GM23338 (cell line): ENCODE measurements around the gene B4GALNT1.

Experiments
- NANOG ChIP-seq: IDR thresholded peaks from 2 replicates; pipeline ENCODE4 v1.6.1; 2016; ENCODE audit warnings: antibody characterized with exemption, borderline replicate concordance
- POLR2AphosphoS5 ChIP-seq: IDR thresholded peaks from 2 replicates; pipeline ENCODE4 v1.6.1; 2016; ENCODE audit warnings: antibody characterized with exemption, low read depth
- TF ChIP-seq, protein P1 (sequence below), 2 experiments: fragments of 200-600 bp in 1 of 2; sonication (generic) in 1 of 2; conservative IDR thresholded peaks; 2 replicates each; pipeline versions ENCODE4 v1.5.1 to v1.6.1; 2016 to 2017; ENCODE audit warnings: antibody characterized with exemption in 2 of 2, low read depth in 2 of 2, mild to moderate bottlenecking in 2 of 2, moderate library complexity in 1 of 2
- TF ChIP-seq, protein P2 (sequence below): IDR thresholded peaks from one replicate; pipeline ENCODE4 v1.6.1; 2018; ENCODE audit warnings: antibody characterized with exemption; ENCODE audit not compliant: unreplicated experiment

DNA sequence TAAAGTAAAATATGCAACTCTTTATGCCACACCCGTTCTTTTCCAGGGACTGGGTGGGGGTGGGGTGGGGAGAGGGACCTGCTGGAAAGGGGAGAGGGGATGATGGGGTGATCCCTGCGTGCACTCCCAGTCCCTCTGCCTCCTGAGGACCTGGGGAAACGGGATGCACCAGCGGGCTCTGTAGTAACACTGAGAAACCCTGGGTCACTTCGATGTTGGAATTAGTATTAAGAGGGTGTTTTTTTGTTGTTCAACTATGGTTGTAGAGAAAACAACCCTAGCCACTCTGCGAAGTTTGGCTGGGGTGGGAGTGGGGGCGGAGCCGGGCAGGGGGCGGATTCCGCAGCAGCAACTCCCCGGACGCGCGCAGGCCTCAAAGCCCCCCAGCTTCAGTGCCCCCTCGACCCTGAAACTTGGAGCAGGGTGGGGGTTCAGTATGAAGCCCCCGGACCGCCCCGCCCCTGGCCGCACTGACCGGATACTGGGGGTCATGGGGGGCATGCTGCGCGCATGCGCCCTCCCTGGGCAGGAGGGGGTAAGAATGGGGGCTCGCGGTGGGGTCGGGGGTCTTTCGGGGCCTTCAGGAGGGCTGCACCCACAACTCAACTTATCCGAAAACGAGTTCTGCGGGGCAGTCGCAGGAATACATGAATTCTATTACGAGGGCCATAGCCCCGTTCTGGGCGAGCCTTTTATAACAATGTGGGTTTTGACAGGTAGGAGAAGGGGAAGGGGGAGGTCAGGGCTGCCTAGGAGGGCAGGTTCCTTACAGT, 23.0 kb downstream of the B4GALNT1 start:
- TF ChIP-seq POLR2AphosphoS5 (no peak), NANOG (no peak)
- TF ChIP-seq, protein P1, sequence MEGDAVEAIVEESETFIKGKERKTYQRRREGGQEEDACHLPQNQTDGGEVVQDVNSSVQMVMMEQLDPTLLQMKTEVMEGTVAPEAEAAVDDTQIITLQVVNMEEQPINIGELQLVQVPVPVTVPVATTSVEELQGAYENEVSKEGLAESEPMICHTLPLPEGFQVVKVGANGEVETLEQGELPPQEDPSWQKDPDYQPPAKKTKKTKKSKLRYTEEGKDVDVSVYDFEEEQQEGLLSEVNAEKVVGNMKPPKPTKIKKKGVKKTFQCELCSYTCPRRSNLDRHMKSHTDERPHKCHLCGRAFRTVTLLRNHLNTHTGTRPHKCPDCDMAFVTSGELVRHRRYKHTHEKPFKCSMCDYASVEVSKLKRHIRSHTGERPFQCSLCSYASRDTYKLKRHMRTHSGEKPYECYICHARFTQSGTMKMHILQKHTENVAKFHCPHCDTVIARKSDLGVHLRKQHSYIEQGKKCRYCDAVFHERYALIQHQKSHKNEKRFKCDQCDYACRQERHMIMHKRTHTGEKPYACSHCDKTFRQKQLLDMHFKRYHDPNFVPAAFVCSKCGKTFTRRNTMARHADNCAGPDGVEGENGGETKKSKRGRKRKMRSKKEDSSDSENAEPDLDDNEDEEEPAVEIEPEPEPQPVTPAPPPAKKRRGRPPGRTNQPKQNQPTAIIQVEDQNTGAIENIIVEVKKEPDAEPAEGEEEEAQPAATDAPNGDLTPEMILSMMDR (conservative IDR thresholded peaks at IDR 0.05; ENCODE audit: low read depth in 2 of 2), result no peak
- TF ChIP-seq, protein P2, sequence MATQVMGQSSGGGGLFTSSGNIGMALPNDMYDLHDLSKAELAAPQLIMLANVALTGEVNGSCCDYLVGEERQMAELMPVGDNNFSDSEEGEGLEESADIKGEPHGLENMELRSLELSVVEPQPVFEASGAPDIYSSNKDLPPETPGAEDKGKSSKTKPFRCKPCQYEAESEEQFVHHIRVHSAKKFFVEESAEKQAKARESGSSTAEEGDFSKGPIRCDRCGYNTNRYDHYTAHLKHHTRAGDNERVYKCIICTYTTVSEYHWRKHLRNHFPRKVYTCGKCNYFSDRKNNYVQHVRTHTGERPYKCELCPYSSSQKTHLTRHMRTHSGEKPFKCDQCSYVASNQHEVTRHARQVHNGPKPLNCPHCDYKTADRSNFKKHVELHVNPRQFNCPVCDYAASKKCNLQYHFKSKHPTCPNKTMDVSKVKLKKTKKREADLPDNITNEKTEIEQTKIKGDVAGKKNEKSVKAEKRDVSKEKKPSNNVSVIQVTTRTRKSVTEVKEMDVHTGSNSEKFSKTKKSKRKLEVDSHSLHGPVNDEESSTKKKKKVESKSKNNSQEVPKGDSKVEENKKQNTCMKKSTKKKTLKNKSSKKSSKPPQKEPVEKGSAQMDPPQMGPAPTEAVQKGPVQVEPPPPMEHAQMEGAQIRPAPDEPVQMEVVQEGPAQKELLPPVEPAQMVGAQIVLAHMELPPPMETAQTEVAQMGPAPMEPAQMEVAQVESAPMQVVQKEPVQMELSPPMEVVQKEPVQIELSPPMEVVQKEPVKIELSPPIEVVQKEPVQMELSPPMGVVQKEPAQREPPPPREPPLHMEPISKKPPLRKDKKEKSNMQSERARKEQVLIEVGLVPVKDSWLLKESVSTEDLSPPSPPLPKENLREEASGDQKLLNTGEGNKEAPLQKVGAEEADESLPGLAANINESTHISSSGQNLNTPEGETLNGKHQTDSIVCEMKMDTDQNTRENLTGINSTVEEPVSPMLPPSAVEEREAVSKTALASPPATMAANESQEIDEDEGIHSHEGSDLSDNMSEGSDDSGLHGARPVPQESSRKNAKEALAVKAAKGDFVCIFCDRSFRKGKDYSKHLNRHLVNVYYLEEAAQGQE, result no peak
